Hepatocyte (in vitro differentiated cells): ENCODE data around the gene KCNE4. TPM values are rescaled to one million over a fixed set of nuclear protein-coding genes. Genes with fewer than 3 reads are reported as not detected.

ENCODE experiments used
- DNase-seq: peaks from one replicate; pipeline ENCODE4 v3.0.0-alpha.2; 2016; ENCODE audit warnings: low spot score
- H2AFZ ChIP-seq: fragments of 200-600 bp; sonication (generic); 2 replicates; pipeline ENCODE4 v1.6.0; 2016; ENCODE audit warnings: antibody characterized with exemption, mild to moderate bottlenecking
- H3K27ac ChIP-seq: fragments of 200-600 bp; sonication (generic); 2 replicates; pipeline ENCODE4 v1.5.1; 2016; ENCODE audit warnings: mild to moderate bottlenecking
- H3K27me3 ChIP-seq: fragments of 200-600 bp; sonication (generic); 2 replicates; pipeline ENCODE4 v1.6.1; 2016
- H3K36me3 ChIP-seq: fragments of 200-600 bp; sonication (generic); replicated peaks from 2 replicates; pipeline ENCODE4 v1.5.1; 2016; ENCODE audit warnings: low read depth; ENCODE audit not compliant: insufficient read depth
- H3K4me1 ChIP-seq: fragments of 200-600 bp; sonication (generic); 2 replicates; pipeline ENCODE4 v1.5.1; 2016; ENCODE audit warnings: mild to moderate bottlenecking, moderate library complexity; ENCODE audit not compliant: insufficient read depth
- H3K4me2 ChIP-seq: fragments of 200-600 bp; sonication (generic); 2 replicates; pipeline ENCODE4 v1.6.0; 2016
- H3K4me3 ChIP-seq: fragments of 200-600 bp; sonication (generic); 2 replicates; pipeline ENCODE4 v1.5.1; 2016; ENCODE audit warnings: mild to moderate bottlenecking
- H3K79me2 ChIP-seq: fragments of 200-600 bp; sonication (generic); 2 replicates; pipeline ENCODE4 v1.6.0; 2017; ENCODE audit warnings: mild to moderate bottlenecking
- H3K9me2 ChIP-seq: fragments of 200-600 bp; sonication (generic); replicated peaks from 2 replicates; pipeline ENCODE4 v1.6.0; 2017; ENCODE audit warnings: mild to moderate bottlenecking; ENCODE audit not compliant: insufficient read depth
- H3K9me3 ChIP-seq: fragments of 200-600 bp; sonication (generic); 2 replicates; pipeline ENCODE4 v1.5.1; 2016; ENCODE audit warnings: low read depth, mild to moderate bottlenecking
- H4K20me1 ChIP-seq: fragments of 200-600 bp; sonication (generic); 2 replicates; pipeline ENCODE4 v1.6.0; 2016; ENCODE audit warnings: mild to moderate bottlenecking; ENCODE audit not compliant: insufficient read depth, poor library complexity, severe bottlenecking
- CTCF ChIP-seq: fragments of 200-600 bp; sonication (generic); IDR thresholded peaks from 2 replicates; pipeline ENCODE4 v1.5.1; 2016; ENCODE audit warnings: antibody characterized with exemption, mild to moderate bottlenecking; ENCODE audit not compliant: poor library complexity
- EZH2 ChIP-seq: fragments of 200-600 bp; sonication (generic); IDR thresholded peaks from 2 replicates; pipeline ENCODE4 v1.6.1; 2016; ENCODE audit warnings: antibody characterized with exemption, mild to moderate bottlenecking, borderline replicate concordance
- EZH2phosphoT487 ChIP-seq: fragments of 200-600 bp; sonication (generic); IDR thresholded peaks from one replicate; pipeline ENCODE4 v1.6.1; 2018; ENCODE audit warnings: antibody characterized with exemption, mild to moderate bottlenecking, low read depth, moderate library complexity; ENCODE audit not compliant: unreplicated experiment, severe bottlenecking
- WGBS: methylation state at CpG from one replicate; pipeline ENCODE4 v1.1.6; 2016; ENCODE audit warnings: low lambda C conversion rate; ENCODE audit errors: missing lambda C conversion rate; 5-methylcytosine and 5-hydroxymethylcytosine counted together
- polyA plus RNA-seq: library from polyadenylated mRNA; unstranded; fragments of >200 nt; fragmentation: Nextera tagmentation; extraction: Ambion mirVana; gene quantifications from 2 replicates; pipeline ENCODE4 v1.2.1, GENCODE V29; 2016
- total RNA-seq: library from RNA; depleted of rRNA; stranded (reverse); fragments of >200 nt; gene quantifications from 2 replicates; pipeline ENCODE4 v1.2.3, GENCODE V29; 2014

Gene KCNE4
- total and polyA plus RNA-seq, 2 experiments from 2014 or later, result 51.4 to 54.6 TPM

GRCh38 chr2:223026357-223027110 lies 25.5 kb upstream of the KCNE4 start:
- no peak for TF ChIP-seq EZH2
- TF ChIP-seq EZH2phosphoT487, result no peak
- no peak for TF ChIP-seq CTCF
- Histone ChIP-seq H2AFZ (no peak overlapping the region), H3K27ac (peak overlapping the region; percentile 6)

GRCh38 chr2:223027442-223027841 lies 24.5 kb upstream of the KCNE4 start:
- H3K4me3 ChIP-seq, result no peak overlapping the region
- peaks cover 6% of the 10 kb centered on the region for H3K9me3 ChIP-seq
- peak; percentile 16 for DNase-seq
- H3K79me2 ChIP-seq, result no peaks in the 10 kb centered on the region
- WGBS, result 100% methylated on average over 2 of the region's 2 CpGs
- TF ChIP-seq EZH2 (no peak), EZH2phosphoT487 (no peak), CTCF (no peak)
- no peak overlapping the region for H2AFZ ChIP-seq
- H3K27me3 ChIP-seq, result no peaks in the 10 kb centered on the region
- H3K36me3 ChIP-seq, result no peaks in the 10 kb centered on the region
- peak overlapping the region; percentile 6 for H3K27ac ChIP-seq
- no peaks in the 10 kb centered on the region for H3K9me2 ChIP-seq
- no peaks in the 10 kb centered on the region for H4K20me1 ChIP-seq
- H3K4me2 ChIP-seq, result no peak overlapping the region
- peaks cover 6% of the 10 kb centered on the region for H3K4me1 ChIP-seq

More at GRCh38 chr2:223026357-223027110, 25.5 kb upstream of the KCNE4 start:
- H4K20me1 ChIP-seq, result no peaks in the 10 kb centered on the region
- H3K4me3 ChIP-seq, result no peak overlapping the region
- no peaks in the 10 kb centered on the region for H3K79me2 ChIP-seq
- H3K4me2 ChIP-seq, result no peak overlapping the region
- H3K9me2 ChIP-seq, result no peaks in the 10 kb centered on the region
- no peaks in the 10 kb centered on the region for H3K36me3 ChIP-seq
- DNase-seq, result no peak
- no peaks in the 10 kb centered on the region for H3K9me3 ChIP-seq
- WGBS, result 54% methylated on average over 5 of the region's 5 CpGs
- H3K4me1 ChIP-seq, result peaks cover 6% of the 10 kb centered on the region
- no peaks in the 10 kb centered on the region for H3K27me3 ChIP-seq

- no peaks in the 10 kb centered on the region for H3K27me3 ChIP-seq
- no peak for DNase-seq
- H3K4me2 ChIP-seq, result no peak overlapping the region
- no peak overlapping the region for H3K4me3 ChIP-seq
- H3K4me1 ChIP-seq, result peaks cover 6% of the 10 kb centered on the region
- H3K79me2 ChIP-seq, result no peaks in the 10 kb centered on the region
- H2AFZ ChIP-seq, result no peak overlapping the region
- H3K9me3 ChIP-seq, result peaks cover 6% of the 10 kb centered on the region
- TF ChIP-seq EZH2phosphoT487 (no peak), CTCF (no peak), EZH2 (no peak)
- WGBS, result 48% methylated on average over 3 of the region's 3 CpGs
- H4K20me1 ChIP-seq, result no peaks in the 10 kb centered on the region
- no peak overlapping the region for H3K27ac ChIP-seq
- H3K36me3 ChIP-seq, result no peaks in the 10 kb centered on the region
- H3K9me2 ChIP-seq, result no peaks in the 10 kb centered on the region
Measured at GRCh38 chr2:223029287-223029686, 22.7 kb upstream of the KCNE4 start.
